ENCODE results near the gene MEF2B. TPM values are rescaled to one million over a fixed set of nuclear protein-coding genes. Genes with fewer than 3 reads are reported as not detected.

Gene MEF2B
- total and polyA plus RNA-seq, 10 donors: 2.2 to 15.5 (median 3.4) TPM

DNA sequence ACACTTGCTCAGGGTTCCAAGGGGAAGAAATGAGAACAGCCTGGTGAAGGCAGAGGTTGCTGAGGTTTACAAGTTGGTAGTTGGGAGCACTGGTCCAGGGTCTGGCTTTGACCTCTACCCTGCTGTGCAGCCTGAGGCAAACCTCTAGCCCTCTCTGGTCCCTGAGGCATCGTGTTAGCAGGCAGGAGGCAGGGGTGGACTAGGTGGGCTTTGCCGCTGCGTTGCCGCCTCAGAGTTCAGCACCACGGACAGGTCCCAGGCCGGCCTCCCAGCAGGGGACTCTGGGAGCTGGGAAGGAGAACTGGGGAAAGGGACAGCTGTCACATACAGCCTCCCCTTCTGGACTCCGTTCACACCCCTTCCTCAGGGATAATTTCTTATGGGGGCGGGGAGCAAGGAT, 44.8 kb upstream of the MEF2B start:
- H3K36me3 ChIP-seq: no peaks in the 10 kb centered on the region
- H3K4me1 ChIP-seq: no peaks in the 10 kb centered on the region
- DNase-seq: no peak
- H3K4me3 ChIP-seq: no peak overlapping the region
- H3K9me3 ChIP-seq: peaks cover 0 to 6% (median 0%) of the 10 kb centered on the region in 8 donors
- intact Hi-C loops (cut with DNase I; ENCODE audit: low total_unique reads): no loop called here
- WGBS, 5 donors: 0 to 10% (median 4%) methylated on average over 2 to 8 of the region's 8 CpGs
- H3K27me3 ChIP-seq (replicated peaks in 1 of 7): peaks cover 0 to 93% (median 48%) of the 10 kb centered on the region in 7 donors
- TF ChIP-seq POLR2AphosphoS5 (IDR thresholded peaks at IDR 0.05) (no peak), POLR2A (IDR thresholded peaks at IDR 0.05) (no peak)
- TF ChIP-seq, protein P1, sequence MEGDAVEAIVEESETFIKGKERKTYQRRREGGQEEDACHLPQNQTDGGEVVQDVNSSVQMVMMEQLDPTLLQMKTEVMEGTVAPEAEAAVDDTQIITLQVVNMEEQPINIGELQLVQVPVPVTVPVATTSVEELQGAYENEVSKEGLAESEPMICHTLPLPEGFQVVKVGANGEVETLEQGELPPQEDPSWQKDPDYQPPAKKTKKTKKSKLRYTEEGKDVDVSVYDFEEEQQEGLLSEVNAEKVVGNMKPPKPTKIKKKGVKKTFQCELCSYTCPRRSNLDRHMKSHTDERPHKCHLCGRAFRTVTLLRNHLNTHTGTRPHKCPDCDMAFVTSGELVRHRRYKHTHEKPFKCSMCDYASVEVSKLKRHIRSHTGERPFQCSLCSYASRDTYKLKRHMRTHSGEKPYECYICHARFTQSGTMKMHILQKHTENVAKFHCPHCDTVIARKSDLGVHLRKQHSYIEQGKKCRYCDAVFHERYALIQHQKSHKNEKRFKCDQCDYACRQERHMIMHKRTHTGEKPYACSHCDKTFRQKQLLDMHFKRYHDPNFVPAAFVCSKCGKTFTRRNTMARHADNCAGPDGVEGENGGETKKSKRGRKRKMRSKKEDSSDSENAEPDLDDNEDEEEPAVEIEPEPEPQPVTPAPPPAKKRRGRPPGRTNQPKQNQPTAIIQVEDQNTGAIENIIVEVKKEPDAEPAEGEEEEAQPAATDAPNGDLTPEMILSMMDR (IDR thresholded peaks at IDR 0.05 in 8 of 11, conservative IDR thresholded peaks at IDR 0.05 in 3 of 11): no peak
- H3K27ac ChIP-seq: no peak overlapping the region

DNA sequence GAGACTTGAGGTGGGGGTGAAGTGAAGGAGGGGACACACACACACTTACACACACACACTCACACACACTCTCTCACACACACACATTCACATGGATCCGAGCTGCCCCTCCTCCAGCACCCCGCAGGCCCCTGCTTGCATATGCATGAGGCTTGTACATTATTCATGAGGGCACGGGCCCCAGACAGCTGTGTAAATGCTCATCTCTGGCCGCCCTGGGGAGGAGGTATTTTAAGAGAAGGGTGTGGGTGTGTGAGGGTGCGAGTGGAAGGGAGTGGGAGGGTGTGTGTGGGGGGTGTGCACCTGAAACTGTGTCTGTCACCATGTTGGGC, 44.1 kb upstream of the MEF2B start:
- peaks cover 0 to 6% (median 0%) of the 10 kb centered on the region in 8 donors for H3K9me3 ChIP-seq
- no peaks in the 10 kb centered on the region for H3K36me3 ChIP-seq
- intact Hi-C loops (cut with DNase I; ENCODE audit: low total_unique reads): no loop called here
- no peak overlapping the region for H3K27ac ChIP-seq
- H3K4me1 ChIP-seq: no peaks in the 10 kb centered on the region
- TF ChIP-seq, protein P1 (IDR thresholded peaks at IDR 0.05 in 8 of 11, conservative IDR thresholded peaks at IDR 0.05 in 3 of 11): no peak
- TF ChIP-seq POLR2AphosphoS5 (IDR thresholded peaks at IDR 0.05) (no peak), POLR2A (IDR thresholded peaks at IDR 0.05) (no peak)
- WGBS, 5 donors: 3 to 17% (median 7%) methylated on average over 5 of the region's 5 CpGs
- DNase-seq: no peak
- H3K27me3 ChIP-seq (replicated peaks in 1 of 7): peaks cover 0 to 97% (median 49%) of the 10 kb centered on the region in 7 donors
- no peak overlapping the region for H3K4me3 ChIP-seq

DNA sequence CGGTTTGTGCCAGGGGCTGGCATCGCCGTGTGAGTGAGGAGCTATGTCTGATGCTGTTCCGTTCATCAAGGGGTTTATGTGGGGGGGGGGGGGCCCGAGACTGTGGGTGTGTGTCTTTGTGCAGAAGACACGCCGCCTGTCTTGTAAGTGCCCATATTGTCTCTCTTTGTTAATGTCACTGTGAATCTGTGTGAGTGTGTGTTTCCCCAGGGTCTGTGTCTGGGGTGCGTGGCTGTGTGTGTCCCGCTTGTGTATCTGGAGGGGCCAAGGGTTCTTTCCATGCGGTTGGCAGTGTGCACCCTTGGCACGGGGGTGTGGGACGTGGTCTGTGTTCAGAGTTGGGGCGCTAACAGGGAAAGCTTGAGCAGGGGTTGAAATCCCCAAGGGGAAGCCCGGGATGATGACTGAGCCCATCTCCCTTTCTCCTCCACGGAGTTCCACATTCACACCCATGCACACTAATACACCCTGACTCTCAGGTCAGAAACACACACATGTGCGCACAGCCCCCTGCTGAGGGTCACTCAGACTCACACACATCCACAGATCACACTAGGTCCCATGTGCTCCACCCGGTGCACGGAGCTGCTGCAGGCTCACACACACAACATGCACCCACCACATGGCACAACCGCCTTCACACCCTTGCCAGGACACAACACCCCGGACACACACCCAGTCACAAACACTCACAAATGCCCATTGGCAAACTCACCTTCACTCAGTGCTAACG, 43.5 kb upstream of the MEF2B start:
- Histone ChIP-seq H3K4me1 (no peaks in the 10 kb centered on the region), H3K27ac (no peak overlapping the region), H3K36me3 (no peaks in the 10 kb centered on the region), H3K4me3 (no peak overlapping the region), H3K9me3 (peaks cover 0 to 6% (median 0%) of the 10 kb centered on the region in 8 donors), H3K27me3 (replicated peaks in 1 of 7) (peaks cover 0 to 96% (median 49%) of the 10 kb centered on the region in 7 donors)
- no peak for DNase-seq
- TF ChIP-seq, protein P1 (IDR thresholded peaks at IDR 0.05 in 8 of 11, conservative IDR thresholded peaks at IDR 0.05 in 3 of 11): no peak
- TF ChIP-seq POLR2A (IDR thresholded peaks at IDR 0.05) (no peak), POLR2AphosphoS5 (IDR thresholded peaks at IDR 0.05) (no peak)
- WGBS, 5 donors: 44 to 53% (median 49%) methylated on average over 19 to 21 of the region's 21 CpGs
- intact Hi-C loops (cut with DNase I; ENCODE audit: low total_unique reads): no loop called here

DNA sequence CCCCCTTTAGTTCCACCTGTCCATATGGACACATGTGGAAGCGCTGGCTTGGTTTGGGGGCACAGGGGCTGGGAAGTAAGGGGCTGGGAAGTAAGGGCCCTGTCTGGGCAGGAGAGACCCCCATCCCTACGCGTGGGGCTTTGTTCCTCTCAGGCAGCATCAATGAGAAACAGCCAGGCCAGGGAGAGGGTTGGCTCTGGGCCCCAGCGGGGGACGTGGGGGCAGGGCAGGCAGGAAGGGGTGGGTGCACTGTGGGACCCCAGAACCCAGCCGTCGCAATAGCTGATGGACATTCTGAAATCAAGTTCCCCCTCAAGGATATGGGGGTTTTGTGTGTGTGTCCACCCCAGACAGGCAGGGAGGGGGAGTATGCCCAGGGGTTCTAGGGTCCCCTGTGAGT, 42.9 kb upstream of the MEF2B start:
- no peak for DNase-seq
- no peak overlapping the region for H3K27ac ChIP-seq
- WGBS, 5 donors: 4 to 16% (median 12%) methylated on average over 6 to 7 of the region's 7 CpGs
- no peaks in the 10 kb centered on the region for H3K4me1 ChIP-seq
- TF ChIP-seq POLR2AphosphoS5 (IDR thresholded peaks at IDR 0.05): no peak
- TF ChIP-seq, protein P1 (IDR thresholded peaks at IDR 0.05 in 8 of 11, conservative IDR thresholded peaks at IDR 0.05 in 3 of 11): no peak
- no peak for TF ChIP-seq POLR2A (IDR thresholded peaks at IDR 0.05)
- H3K27me3 ChIP-seq (replicated peaks in 1 of 7): peaks cover 0 to 98% (median 49%) of the 10 kb centered on the region in 7 donors
- no peaks in the 10 kb centered on the region for H3K36me3 ChIP-seq
- peaks cover 0 to 6% (median 0%) of the 10 kb centered on the region in 8 donors for H3K9me3 ChIP-seq
- no peak overlapping the region for H3K4me3 ChIP-seq
- intact Hi-C loops (cut with DNase I; ENCODE audit: low total_unique reads): no loop called here

Data from spleen (tissue), 11 donors.